ENCODE results near the gene FOXA1. TPM values are rescaled to one million over a fixed set of nuclear protein-coding genes. Genes with fewer than 3 reads are reported as not detected.

Gene FOXA1
- total and polyA plus RNA-seq, 2 donors (not counting 1 experiment from before 2014, with no cell fraction given) = under 0.01 to 0.03 TPM

- Histone ChIP-seq H3K36me3 (ENCODE audit: control insufficient read depth, insufficient read depth, low read length) (no peaks in the 10 kb centered on the region), H3K27ac (ENCODE audit: insufficient read depth, low read length) (no peak overlapping the region), H3K4me2 (ENCODE audit: extremely low read depth, insufficient read depth, low read length) (peak overlapping the region; percentile 35), H3K9me3 (ENCODE audit: control insufficient read depth, insufficient read depth, low read depth, low read length) (no peaks in the 10 kb centered on the region), H2AFZ (ENCODE audit: low read length) (peak overlapping the region; percentile 30), H3K4me1 (ENCODE audit: control insufficient read depth, extremely low read depth, insufficient read depth, low read length) (peaks cover 3% of the 10 kb centered on the region), H3K9ac (ENCODE audit: insufficient read depth, low read length) (no peak overlapping the region), H3K27me3 (ENCODE audit: control insufficient read depth, insufficient read depth, low read length) (no peaks in the 10 kb centered on the region), H3K79me2 (ENCODE audit: control insufficient read depth, insufficient read depth, low read length) (no peaks in the 10 kb centered on the region), H4K20me1 (ENCODE audit: control insufficient read depth, extremely low read depth, insufficient read depth, low read length) (no peaks in the 10 kb centered on the region), H3K4me3 (replicated peaks in 1 of 4; ENCODE audit: control extremely low read depth in 1 of 4, insufficient read depth in 1 of 4, low read depth in 3 of 4, low read length in 4 of 4) (no peak overlapping the region)
- no peak for TF ChIP-seq EZH2 (IDR thresholded peaks at IDR 0.05; ENCODE audit: low read length, missing control alignments)
- TF ChIP-seq, protein P1, sequence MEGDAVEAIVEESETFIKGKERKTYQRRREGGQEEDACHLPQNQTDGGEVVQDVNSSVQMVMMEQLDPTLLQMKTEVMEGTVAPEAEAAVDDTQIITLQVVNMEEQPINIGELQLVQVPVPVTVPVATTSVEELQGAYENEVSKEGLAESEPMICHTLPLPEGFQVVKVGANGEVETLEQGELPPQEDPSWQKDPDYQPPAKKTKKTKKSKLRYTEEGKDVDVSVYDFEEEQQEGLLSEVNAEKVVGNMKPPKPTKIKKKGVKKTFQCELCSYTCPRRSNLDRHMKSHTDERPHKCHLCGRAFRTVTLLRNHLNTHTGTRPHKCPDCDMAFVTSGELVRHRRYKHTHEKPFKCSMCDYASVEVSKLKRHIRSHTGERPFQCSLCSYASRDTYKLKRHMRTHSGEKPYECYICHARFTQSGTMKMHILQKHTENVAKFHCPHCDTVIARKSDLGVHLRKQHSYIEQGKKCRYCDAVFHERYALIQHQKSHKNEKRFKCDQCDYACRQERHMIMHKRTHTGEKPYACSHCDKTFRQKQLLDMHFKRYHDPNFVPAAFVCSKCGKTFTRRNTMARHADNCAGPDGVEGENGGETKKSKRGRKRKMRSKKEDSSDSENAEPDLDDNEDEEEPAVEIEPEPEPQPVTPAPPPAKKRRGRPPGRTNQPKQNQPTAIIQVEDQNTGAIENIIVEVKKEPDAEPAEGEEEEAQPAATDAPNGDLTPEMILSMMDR (conservative IDR thresholded peaks at IDR 0.05 in 1 of 2, IDR thresholded peaks at IDR 0.05 in 1 of 2; ENCODE audit: low read depth in 1 of 2, low read length in 2 of 2) = no peak
- DNase-seq (ENCODE audit: low read depth in 2 of 2) = peak; percentile 13 to 16
These were observed 48.2 kb downstream of the FOXA1 start for GRCh38 chr14:37546621-37547447.

- no peaks in the 10 kb centered on the region for H3K27me3 ChIP-seq (ENCODE audit: control insufficient read depth, insufficient read depth, low read length)
- DNase-seq (ENCODE audit: low read depth in 2 of 2) = peak in 1 of 2 donors; percentile 31
- no peak overlapping the region for H3K4me2 ChIP-seq (ENCODE audit: extremely low read depth, insufficient read depth, low read length)
- no peak overlapping the region for H2AFZ ChIP-seq (ENCODE audit: low read length)
- no peaks in the 10 kb centered on the region for H4K20me1 ChIP-seq (ENCODE audit: control insufficient read depth, extremely low read depth, insufficient read depth, low read length)
- no peaks in the 10 kb centered on the region for H3K79me2 ChIP-seq (ENCODE audit: control insufficient read depth, insufficient read depth, low read length)
- no peak overlapping the region for H3K27ac ChIP-seq (ENCODE audit: insufficient read depth, low read length)
- H3K4me1 ChIP-seq (ENCODE audit: control insufficient read depth, extremely low read depth, insufficient read depth, low read length) = peaks cover 3% of the 10 kb centered on the region
- TF ChIP-seq EZH2 (IDR thresholded peaks at IDR 0.05; ENCODE audit: low read length, missing control alignments) = no peak
- TF ChIP-seq, protein P1 (conservative IDR thresholded peaks at IDR 0.05 in 1 of 2, IDR thresholded peaks at IDR 0.05 in 1 of 2; ENCODE audit: low read depth in 1 of 2, low read length in 2 of 2) = no peak
- H3K9ac ChIP-seq (ENCODE audit: insufficient read depth, low read length) = no peak overlapping the region
- H3K9me3 ChIP-seq (ENCODE audit: control insufficient read depth, insufficient read depth, low read depth, low read length) = no peaks in the 10 kb centered on the region
- H3K36me3 ChIP-seq (ENCODE audit: control insufficient read depth, insufficient read depth, low read length) = no peaks in the 10 kb centered on the region
- H3K4me3 ChIP-seq (replicated peaks in 1 of 4; ENCODE audit: control extremely low read depth in 1 of 4, insufficient read depth in 1 of 4, low read depth in 3 of 4, low read length in 4 of 4) = no peak overlapping the region
These were observed 49.9 kb downstream of the FOXA1 start for GRCh38 chr14:37545174-37545573.

DNA sequence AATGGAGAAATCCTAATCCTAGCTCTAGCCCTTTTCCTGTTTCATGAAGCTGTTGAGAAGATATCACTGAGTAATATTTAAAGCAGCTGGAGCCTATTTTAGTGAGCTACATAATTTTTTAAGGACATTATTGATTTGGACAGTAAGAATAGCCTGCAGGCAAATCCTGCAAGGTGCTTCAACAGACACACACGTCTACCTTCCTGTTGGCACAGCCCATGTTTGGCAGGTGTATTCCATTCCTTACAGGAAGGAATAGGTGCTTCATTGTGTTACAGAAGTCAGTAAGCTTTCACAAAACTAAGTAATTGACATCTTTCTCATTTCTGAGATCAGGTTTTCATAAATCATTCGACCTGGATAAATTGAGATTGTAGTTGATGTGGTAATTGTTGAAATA is 50.6 kb downstream of the FOXA1 start:
- Histone ChIP-seq H4K20me1 (ENCODE audit: control insufficient read depth, extremely low read depth, insufficient read depth, low read length) (no peaks in the 10 kb centered on the region), H3K4me3 (replicated peaks in 1 of 4; ENCODE audit: control extremely low read depth in 1 of 4, insufficient read depth in 1 of 4, low read depth in 3 of 4, low read length in 4 of 4) (no peak overlapping the region), H3K79me2 (ENCODE audit: control insufficient read depth, insufficient read depth, low read length) (no peaks in the 10 kb centered on the region), H3K4me1 (ENCODE audit: control insufficient read depth, extremely low read depth, insufficient read depth, low read length) (peaks cover 3% of the 10 kb centered on the region), H3K27ac (ENCODE audit: insufficient read depth, low read length) (no peak overlapping the region), H3K9ac (ENCODE audit: insufficient read depth, low read length) (no peak overlapping the region), H3K4me2 (ENCODE audit: extremely low read depth, insufficient read depth, low read length) (no peak overlapping the region), H3K9me3 (ENCODE audit: control insufficient read depth, insufficient read depth, low read depth, low read length) (no peaks in the 10 kb centered on the region), H3K36me3 (ENCODE audit: control insufficient read depth, insufficient read depth, low read length) (no peaks in the 10 kb centered on the region), H2AFZ (ENCODE audit: low read length) (no peak overlapping the region), H3K27me3 (ENCODE audit: control insufficient read depth, insufficient read depth, low read length) (no peaks in the 10 kb centered on the region)
- no peak for DNase-seq (ENCODE audit: low read depth in 2 of 2)
- no peak for TF ChIP-seq EZH2 (IDR thresholded peaks at IDR 0.05; ENCODE audit: low read length, missing control alignments)
- TF ChIP-seq, protein P1 (conservative IDR thresholded peaks at IDR 0.05 in 1 of 2, IDR thresholded peaks at IDR 0.05 in 1 of 2; ENCODE audit: low read depth in 1 of 2, low read length in 2 of 2) = no peak
